ENCODE data around the gene CCNB1.

The CCNB1 gene

DNA sequence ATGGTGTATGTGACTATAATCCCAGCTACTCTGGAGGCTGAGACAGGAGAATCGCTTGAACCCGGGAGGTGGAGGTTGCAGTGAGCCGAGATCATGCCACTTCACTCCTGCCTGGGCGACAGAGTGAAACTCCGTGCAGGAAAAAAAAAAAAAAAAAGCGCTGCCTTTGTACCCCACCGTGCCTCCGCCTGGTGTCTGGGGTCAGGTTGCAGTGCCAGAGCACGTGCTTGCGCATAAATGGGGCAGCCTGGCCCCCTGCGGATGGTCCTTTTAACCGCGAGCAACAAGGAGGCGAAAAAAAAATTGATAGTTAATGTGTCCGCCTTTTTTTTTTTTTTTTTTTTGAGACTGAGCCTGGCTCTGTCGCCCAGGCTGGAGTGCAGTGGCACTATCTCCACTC, 6.3 kb upstream of the CCNB1 start:
- Histone ChIP-seq H3K9me3 (ENCODE audit: control insufficient read depth, insufficient read depth, low read depth, low read length) (no peaks in the 10 kb centered on the region), H3K36me3 (ENCODE audit: control insufficient read depth in 2 of 2, insufficient read depth in 1 of 2, low read length in 2 of 2) (no peaks in the 10 kb centered on the region), H3K4me1 (ENCODE audit: control insufficient read depth, insufficient read depth, low read length) (no peaks in the 10 kb centered on the region), H3K27ac (ENCODE audit: extremely low read depth, low read depth, low read length) (no peak overlapping the region), H3K4me3 (ENCODE audit: low read depth, low read length) (no peak overlapping the region)
- TF ChIP-seq ZNF121 (tag by site-specific recombination; IDR thresholded peaks at IDR 0.05), result no peak
- TF ChIP-seq, protein P1, sequence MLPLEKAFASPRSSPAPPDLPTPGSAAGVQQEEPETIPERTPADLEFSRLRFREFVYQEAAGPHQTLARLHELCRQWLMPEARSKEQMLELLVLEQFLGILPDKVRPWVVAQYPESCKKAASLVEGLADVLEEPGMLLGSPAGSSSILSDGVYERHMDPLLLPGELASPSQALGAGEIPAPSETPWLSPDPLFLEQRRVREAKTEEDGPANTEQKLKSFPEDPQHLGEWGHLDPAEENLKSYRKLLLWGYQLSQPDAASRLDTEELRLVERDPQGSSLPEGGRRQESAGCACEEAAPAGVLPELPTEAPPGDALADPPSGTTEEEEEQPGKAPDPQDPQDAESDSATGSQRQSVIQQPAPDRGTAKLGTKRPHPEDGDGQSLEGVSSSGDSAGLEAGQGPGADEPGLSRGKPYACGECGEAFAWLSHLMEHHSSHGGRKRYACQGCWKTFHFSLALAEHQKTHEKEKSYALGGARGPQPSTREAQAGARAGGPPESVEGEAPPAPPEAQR (tag by site-specific recombination; IDR thresholded peaks at IDR 0.05), result no peak
- TF ChIP-seq ZNF114 (tag by site-specific recombination; IDR thresholded peaks at IDR 0.05), result no peak
- TF ChIP-seq ZNF138 (tag by site-specific recombination; IDR thresholded peaks at IDR 0.05; ENCODE audit: borderline replicate concordance), result no peak
- no peak for TF ChIP-seq MEIS1 (CRISPR knock-in tag; IDR thresholded peaks at IDR 0.05; ENCODE audit: borderline replicate concordance)
- no peak for TF ChIP-seq ZBTB8A (tag by site-specific recombination; IDR thresholded peaks at IDR 0.05)
- TF ChIP-seq, protein P2, sequence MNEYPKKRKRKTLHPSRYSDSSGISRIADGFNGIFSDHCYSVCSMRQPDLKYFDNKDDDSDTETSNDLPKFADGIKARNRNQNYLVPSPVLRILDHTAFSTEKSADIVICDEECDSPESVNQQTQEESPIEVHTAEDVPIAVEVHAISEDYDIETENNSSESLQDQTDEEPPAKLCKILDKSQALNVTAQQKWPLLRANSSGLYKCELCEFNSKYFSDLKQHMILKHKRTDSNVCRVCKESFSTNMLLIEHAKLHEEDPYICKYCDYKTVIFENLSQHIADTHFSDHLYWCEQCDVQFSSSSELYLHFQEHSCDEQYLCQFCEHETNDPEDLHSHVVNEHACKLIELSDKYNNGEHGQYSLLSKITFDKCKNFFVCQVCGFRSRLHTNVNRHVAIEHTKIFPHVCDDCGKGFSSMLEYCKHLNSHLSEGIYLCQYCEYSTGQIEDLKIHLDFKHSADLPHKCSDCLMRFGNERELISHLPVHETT (tag by site-specific recombination; IDR thresholded peaks at IDR 0.05), result no peak
- no peak for TF ChIP-seq ZNF23 (tag by site-specific recombination; IDR thresholded peaks at IDR 0.05; ENCODE audit: borderline replicate concordance)
- TF ChIP-seq HOXC10 (CRISPR knock-in tag; IDR thresholded peaks at IDR 0.05), result no peak
- no peak for TF ChIP-seq ZNF174 (tag by site-specific recombination; IDR thresholded peaks at IDR 0.05)
- TF ChIP-seq ZNF155 (tag by site-specific recombination; IDR thresholded peaks at IDR 0.05), result no peak
- no peak for TF ChIP-seq ZNF311 (tag by site-specific recombination; IDR thresholded peaks at IDR 0.05; ENCODE audit: borderline replicate concordance)
- no peak for TF ChIP-seq ZNF132 (tag by site-specific recombination; IDR thresholded peaks at IDR 0.05; ENCODE audit: borderline replicate concordance)
- TF ChIP-seq MYNN (tag by site-specific recombination; IDR thresholded peaks at IDR 0.05; ENCODE audit: borderline replicate concordance), result no peak
- CTCF ChIA-PET, result no interaction called here
- POLR2A ChIA-PET, result interaction anchor here (0.6 kb wide), 1 partner anchor 13 kb away, joined by 3 read pairs; no protein-coding TSS in a partner anchor

DNA sequence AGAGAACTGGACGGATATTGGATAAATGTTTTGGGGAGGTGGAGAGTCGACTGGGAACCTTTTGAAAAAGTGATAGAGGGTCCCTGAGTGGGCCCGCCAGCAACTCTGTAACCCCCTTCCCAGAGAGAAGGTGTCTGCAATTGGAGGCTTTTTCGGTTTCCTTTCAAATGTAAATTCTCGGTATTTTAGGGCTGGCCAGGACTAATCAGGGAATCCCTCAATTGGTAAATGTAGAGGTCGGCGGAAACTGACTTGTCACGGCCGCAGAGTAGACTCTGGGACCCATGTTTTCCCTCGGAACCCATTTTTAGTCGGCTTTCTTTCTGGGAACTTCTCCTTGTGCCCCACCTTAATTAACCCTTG, 524 bp downstream of the CCNB1 start:
- CTCF ChIA-PET, result no interaction called here
- Histone ChIP-seq H3K9me3 (ENCODE audit: control insufficient read depth, insufficient read depth, low read depth, low read length) (no peaks in the 10 kb centered on the region), H3K4me3 (ENCODE audit: low read depth, low read length) (peak overlapping the region; percentile 99), H3K4me1 (ENCODE audit: control insufficient read depth, insufficient read depth, low read length) (peaks cover 2% of the 10 kb centered on the region; the same call in 1 of the 2 replicates), H3K27ac (ENCODE audit: extremely low read depth, low read depth, low read length) (peak overlapping the region; percentile 81), H3K36me3 (ENCODE audit: control insufficient read depth in 2 of 2, insufficient read depth in 1 of 2, low read length in 2 of 2) (peaks cover 32 to 48% of the 10 kb centered on the region in 2 experiments)
- POLR2A ChIA-PET, result interaction anchor here (0.9 to 2.1 kb wide), 5 partner anchors 10 to 74 kb away, joined by 3 to 13 read pairs (median 8); partner anchors contain the start of genes CENPH and SLC30A5
- peak; percentile 8; the same call in 1 of the 2 replicates for TF ChIP-seq ZNF501 (tag by site-specific recombination; IDR thresholded peaks at IDR 0.05)
- TF ChIP-seq SCRT2 (tag by site-specific recombination; IDR thresholded peaks at IDR 0.05), result no peak
- TF ChIP-seq ZNF169 (tag by site-specific recombination; IDR thresholded peaks at IDR 0.05), result no peak
- no peak for TF ChIP-seq ZNF423 (tag by site-specific recombination; IDR thresholded peaks at IDR 0.05)
- no peak for TF ChIP-seq ZNF561 (tag by site-specific recombination; IDR thresholded peaks at IDR 0.05; ENCODE audit: borderline replicate concordance)
- TF ChIP-seq, protein P3, sequence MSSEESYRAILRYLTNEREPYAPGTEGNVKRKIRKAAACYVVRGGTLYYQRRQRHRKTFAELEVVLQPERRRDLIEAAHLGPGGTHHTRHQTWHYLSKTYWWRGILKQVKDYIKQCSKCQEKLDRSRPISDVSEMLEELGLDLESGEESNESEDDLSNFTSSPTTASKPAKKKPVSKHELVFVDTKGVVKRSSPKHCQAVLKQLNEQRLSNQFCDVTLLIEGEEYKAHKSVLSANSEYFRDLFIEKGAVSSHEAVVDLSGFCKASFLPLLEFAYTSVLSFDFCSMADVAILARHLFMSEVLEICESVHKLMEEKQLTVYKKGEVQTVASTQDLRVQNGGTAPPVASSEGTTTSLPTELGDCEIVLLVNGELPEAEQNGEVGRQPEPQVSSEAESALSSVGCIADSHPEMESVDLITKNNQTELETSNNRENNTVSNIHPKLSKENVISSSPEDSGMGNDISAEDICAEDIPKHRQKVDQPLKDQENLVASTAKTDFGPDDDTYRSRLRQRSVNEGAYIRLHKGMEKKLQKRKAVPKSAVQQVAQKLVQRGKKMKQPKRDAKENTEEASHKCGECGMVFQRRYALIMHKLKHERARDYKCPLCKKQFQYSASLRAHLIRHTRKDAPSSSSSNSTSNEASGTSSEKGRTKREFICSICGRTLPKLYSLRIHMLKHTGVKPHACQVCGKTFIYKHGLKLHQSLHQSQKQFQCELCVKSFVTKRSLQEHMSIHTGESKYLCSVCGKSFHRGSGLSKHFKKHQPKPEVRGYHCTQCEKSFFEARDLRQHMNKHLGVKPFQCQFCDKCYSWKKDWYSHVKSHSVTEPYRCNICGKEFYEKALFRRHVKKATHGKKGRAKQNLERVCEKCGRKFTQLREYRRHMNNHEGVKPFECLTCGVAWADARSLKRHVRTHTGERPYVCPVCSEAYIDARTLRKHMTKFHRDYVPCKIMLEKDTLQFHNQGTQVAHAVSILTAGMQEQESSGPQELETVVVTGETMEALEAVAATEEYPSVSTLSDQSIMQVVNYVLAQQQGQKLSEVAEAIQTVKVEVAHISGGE (tag by site-specific recombination; conservative IDR thresholded peaks at IDR 0.05; ENCODE audit: low read depth), result peak; percentile 37
- TF ChIP-seq, protein P4, sequence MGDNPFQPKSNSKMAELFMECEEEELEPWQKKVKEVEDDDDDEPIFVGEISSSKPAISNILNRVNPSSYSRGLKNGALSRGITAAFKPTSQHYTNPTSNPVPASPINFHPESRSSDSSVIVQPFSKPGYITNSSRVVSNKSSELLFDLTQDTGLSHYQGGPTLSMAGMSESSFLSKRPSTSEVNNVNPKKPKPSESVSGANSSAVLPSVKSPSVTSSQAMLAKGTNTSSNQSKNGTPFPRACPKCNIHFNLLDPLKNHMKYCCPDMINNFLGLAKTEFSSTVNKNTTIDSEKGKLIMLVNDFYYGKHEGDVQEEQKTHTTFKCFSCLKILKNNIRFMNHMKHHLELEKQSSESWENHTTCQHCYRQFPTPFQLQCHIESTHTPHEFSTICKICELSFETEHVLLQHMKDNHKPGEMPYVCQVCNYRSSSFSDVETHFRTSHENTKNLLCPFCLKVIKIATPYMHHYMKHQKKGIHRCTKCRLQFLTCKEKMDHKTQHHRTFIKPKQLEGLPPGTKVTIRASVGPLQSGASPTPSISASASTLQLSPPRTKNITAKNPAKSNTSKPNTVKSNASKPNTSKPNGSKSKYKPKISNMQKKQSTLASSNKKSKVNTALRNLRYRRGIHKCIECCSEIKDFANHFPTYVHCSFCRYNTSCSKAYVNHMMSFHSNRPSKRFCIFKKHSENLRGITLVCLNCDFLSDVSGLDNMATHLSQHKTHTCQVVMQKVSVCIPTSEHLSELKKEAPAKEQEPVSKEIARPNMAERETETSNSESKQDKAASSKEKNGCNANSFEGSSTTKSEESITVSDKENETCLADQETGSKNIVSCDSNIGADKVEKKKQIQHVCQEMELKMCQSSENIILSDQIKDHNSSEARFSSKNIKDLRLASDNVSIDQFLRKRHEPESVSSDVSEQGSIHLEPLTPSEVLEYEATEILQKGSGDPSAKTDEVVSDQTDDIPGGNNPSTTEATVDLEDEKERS (tag by site-specific recombination; IDR thresholded peaks at IDR 0.05), result no peak
- TF ChIP-seq, protein P5, sequence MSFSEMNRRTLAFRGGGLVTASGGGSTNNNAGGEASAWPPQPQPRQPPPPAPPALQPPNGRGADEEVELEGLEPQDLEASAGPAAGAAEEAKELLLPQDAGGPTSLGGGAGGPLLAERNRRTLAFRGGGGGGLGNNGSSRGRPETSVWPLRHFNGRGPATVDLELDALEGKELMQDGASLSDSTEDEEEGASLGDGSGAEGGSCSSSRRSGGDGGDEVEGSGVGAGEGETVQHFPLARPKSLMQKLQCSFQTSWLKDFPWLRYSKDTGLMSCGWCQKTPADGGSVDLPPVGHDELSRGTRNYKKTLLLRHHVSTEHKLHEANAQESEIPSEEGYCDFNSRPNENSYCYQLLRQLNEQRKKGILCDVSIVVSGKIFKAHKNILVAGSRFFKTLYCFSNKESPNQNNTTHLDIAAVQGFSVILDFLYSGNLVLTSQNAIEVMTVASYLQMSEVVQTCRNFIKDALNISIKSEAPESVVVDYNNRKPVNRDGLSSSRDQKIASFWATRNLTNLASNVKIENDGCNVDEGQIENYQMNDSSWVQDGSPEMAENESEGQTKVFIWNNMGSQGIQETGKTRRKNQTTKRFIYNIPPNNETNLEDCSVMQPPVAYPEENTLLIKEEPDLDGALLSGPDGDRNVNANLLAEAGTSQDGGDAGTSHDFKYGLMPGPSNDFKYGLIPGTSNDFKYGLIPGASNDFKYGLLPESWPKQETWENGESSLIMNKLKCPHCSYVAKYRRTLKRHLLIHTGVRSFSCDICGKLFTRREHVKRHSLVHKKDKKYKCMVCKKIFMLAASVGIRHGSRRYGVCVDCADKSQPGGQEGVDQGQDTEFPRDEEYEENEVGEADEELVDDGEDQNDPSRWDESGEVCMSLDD (tag by site-specific recombination; IDR thresholded peaks at IDR 0.05), result no peak
- peak; percentile 22 for TF ChIP-seq ZNF335 (tag by site-specific recombination; conservative IDR thresholded peaks at IDR 0.05)
- TF ChIP-seq ZFHX2 (tag by site-specific recombination; conservative IDR thresholded peaks at IDR 0.05), result no peak

All from HEK293 (cell line).